Regular cardiac myocyte (primary cell): ENCODE measurements around the gene IGLON5. TPM values are rescaled to one million over a fixed set of nuclear protein-coding genes. Genes with fewer than 3 reads are reported as not detected.

ENCODE experiments used
- total RNA-seq: library from RNA; depleted of rRNA; stranded (reverse); fragments of >200 nt; gene quantifications from 2 replicates; pipeline ENCODE4 v1.2.3, GENCODE V29; 2014

IGLON5 gene
- total RNA-seq, result under 0.01 TPM in 1 of 2 replicates, not detected in the other

GRCh38 chr19:51311351-51312257, at the start of gene IGLON5:
Gene IGLON5, plus strand, starts transcription at chr19:51311644. Its CDS starts 204 bp downstream, at chr19:51311848.

GRCh38 chr19:51341976-51342580, 30.6 kb downstream of the IGLON5 start, which contains the start of gene VSIG10L:
Gene VSIG10L, minus strand, starts transcription at chr19:51342139. Its CDS starts 15 bp downstream, at chr19:51342124.

GRCh38 chr19:51365965-51366388, 54.5 kb downstream of the IGLON5 start, which contains the start of gene ETFB:
Gene ETFB, minus strand, starts transcription at chr19:51366388. Its CDS starts 62 bp downstream, at chr19:51366326.

GRCh38 chr19:51368366-51369282, 57.2 kb downstream of the IGLON5 start, which contains the start of gene CLDND2:
Gene CLDND2, minus strand, starts transcription at chr19:51369003. Its CDS starts 426 bp downstream, at chr19:51368577.

GRCh38 chr19:51372649-51373504, 61.4 kb downstream of the IGLON5 start, which contains the start of gene NKG7:
Gene NKG7, minus strand, starts transcription at chr19:51372654. Its CDS starts 119 bp downstream, at chr19:51372535.

Other genes starting within 250 kb of the IGLON5 start
- gene KLK13, start 246.6 kb upstream of the IGLON5 start, total RNA-seq, result not detected in 2 replicates
- not detected in 2 replicates for gene KLK14, start 228.8 kb upstream of the IGLON5 start, total RNA-seq
- 7.0 and 8.4 TPM in 2 replicates for gene CTU1, start 203.2 kb upstream of the IGLON5 start, total RNA-seq
- gene SIGLEC9, start 186.7 kb upstream of the IGLON5 start, total RNA-seq, result 0.19 and 0.28 TPM in 2 replicates
- not detected in 2 replicates for gene SIGLEC7, start 169.3 kb upstream of the IGLON5 start, total RNA-seq
- gene CD33, start 86.6 kb upstream of the IGLON5 start, total RNA-seq, result not detected in 2 replicates
- gene SIGLECL1, start 60.6 kb upstream of the IGLON5 start, total RNA-seq, result not detected in 2 replicates
- 0.38 and 0.85 TPM in 2 replicates for gene VSIG10L, start 30.5 kb downstream of the IGLON5 start, total RNA-seq
- gene ETFB, start 54.7 kb downstream of the IGLON5 start, total RNA-seq, result 107 and 182 TPM in 2 replicates
- not detected in 2 replicates for gene CLDND2, start 57.4 kb downstream of the IGLON5 start, total RNA-seq
- gene NKG7, start 61.0 kb downstream of the IGLON5 start, total RNA-seq, result not detected in 2 replicates
- gene LIM2, start 76.3 kb downstream of the IGLON5 start, total RNA-seq, result not detected in 2 replicates
- not detected in 2 replicates for gene C19orf84, start 78.9 kb downstream of the IGLON5 start, total RNA-seq
- not detected in 2 replicates for gene SIGLEC10, start 106.0 kb downstream of the IGLON5 start, total RNA-seq
- not detected in 2 replicates for gene SIGLEC8, start 146.8 kb downstream of the IGLON5 start, total RNA-seq
- gene CEACAM18, start 166.9 kb downstream of the IGLON5 start, total RNA-seq, result not detected in 2 replicates
- not detected in 2 replicates for gene SIGLEC12, start 190.2 kb downstream of the IGLON5 start, total RNA-seq
- not detected in 2 replicates for gene SIGLEC6, start 220.0 kb downstream of the IGLON5 start, total RNA-seq